ENCODE data around the gene SECTM1.

DNA sequence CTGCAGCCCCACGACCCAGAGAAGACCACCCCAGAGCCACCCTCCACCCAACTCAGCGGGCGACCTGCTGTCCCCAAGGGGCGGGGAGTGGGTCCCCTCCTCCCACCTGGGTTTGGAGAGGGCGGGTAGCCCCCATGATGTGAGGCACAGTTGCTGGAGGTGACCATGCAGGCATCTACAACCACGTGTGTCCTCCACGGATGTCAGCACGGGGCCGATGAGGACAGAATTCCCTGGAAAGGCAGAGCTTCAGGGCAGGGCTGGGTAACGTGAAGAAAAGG, 45.1 kb upstream of the SECTM1 start:
- TF ChIP-seq, protein P1, sequence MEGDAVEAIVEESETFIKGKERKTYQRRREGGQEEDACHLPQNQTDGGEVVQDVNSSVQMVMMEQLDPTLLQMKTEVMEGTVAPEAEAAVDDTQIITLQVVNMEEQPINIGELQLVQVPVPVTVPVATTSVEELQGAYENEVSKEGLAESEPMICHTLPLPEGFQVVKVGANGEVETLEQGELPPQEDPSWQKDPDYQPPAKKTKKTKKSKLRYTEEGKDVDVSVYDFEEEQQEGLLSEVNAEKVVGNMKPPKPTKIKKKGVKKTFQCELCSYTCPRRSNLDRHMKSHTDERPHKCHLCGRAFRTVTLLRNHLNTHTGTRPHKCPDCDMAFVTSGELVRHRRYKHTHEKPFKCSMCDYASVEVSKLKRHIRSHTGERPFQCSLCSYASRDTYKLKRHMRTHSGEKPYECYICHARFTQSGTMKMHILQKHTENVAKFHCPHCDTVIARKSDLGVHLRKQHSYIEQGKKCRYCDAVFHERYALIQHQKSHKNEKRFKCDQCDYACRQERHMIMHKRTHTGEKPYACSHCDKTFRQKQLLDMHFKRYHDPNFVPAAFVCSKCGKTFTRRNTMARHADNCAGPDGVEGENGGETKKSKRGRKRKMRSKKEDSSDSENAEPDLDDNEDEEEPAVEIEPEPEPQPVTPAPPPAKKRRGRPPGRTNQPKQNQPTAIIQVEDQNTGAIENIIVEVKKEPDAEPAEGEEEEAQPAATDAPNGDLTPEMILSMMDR (IDR thresholded peaks at IDR 0.05), result no peak
- TF ChIP-seq POLR2A (IDR thresholded peaks at IDR 0.05), result no peak

Data from right lobe of liver (tissue), 4 donors.